Endothelial cell of umbilical vein (primary cell): Measurements from ENCODE around the gene RFC5. TPM values are rescaled to one million over a fixed set of nuclear protein-coding genes. Genes with fewer than 3 reads are reported as not detected.

Source experiments
- BruUV-seq: library from RNA; stranded (reverse); fragments of 400-500 nt; replicated peaks from 2 replicates; lab custom pipeline; 2021; lab: Mats Ljungman, UMichigan
- CTCF ChIA-PET: fragments of 300-600, 350-600 bp; sonication (Branson Sonifier 250); formaldehyde crosslinking; loops from one replicate; lab custom pipeline; 2021; ENCODE audit warnings: antibody characterized with exemption, inconsistent platforms; lab: Charles Lee
- POLR2A ChIA-PET: fragments of 300-600, 350-600 bp; sonication (Branson Sonifier 250); formaldehyde crosslinking; loops from one replicate; lab custom pipeline; 2021; ENCODE audit warnings: antibody characterized with exemption, inconsistent platforms; lab: Charles Lee
- DNase-seq: peaks from one replicate; pipeline ENCODE4 v3.0.0-alpha.2; 2011; ENCODE audit warnings: low read depth, low spot score
- FAIRE-seq: peaks from 2 replicates; lab custom pipeline; 2011; peaks lifted over from hg19 to GRCh38; lab: Jason Lieb, UNC
- H2AFZ ChIP-seq: 2 replicates; pipeline ENCODE4 v1.6.0; 2012; ENCODE audit warnings: low read depth, low read length, control low read depth, inconsistent platforms
- H3K27ac ChIP-seq: 2 replicates; pipeline ENCODE4 v1.5.1; 2011; ENCODE audit warnings: low read depth, mild to moderate bottlenecking, control low read depth, low read length, moderate library complexity; ENCODE audit not compliant: insufficient read depth
- H3K27me3 ChIP-seq, 2 experiments: 2 replicates each; pipeline versions ENCODE4 v1.6.0 to v1.6.1; 2011; ENCODE audit warnings: low read length in 2 of 2, mixed read lengths in 1 of 2; ENCODE audit not compliant: control insufficient read depth in 2 of 2, insufficient read depth in 2 of 2
- H3K36me3 ChIP-seq, 2 experiments: 2 replicates in 1 of 2; 3 replicates in 1 of 2; pipeline ENCODE4 v1.5.1; 2011; ENCODE audit warnings: low read length in 2 of 2, mild to moderate bottlenecking in 1 of 2, moderate library complexity in 1 of 2; ENCODE audit not compliant: control insufficient read depth in 2 of 2, insufficient read depth in 2 of 2; ENCODE audit errors: extremely low read depth in 1 of 2
- H3K4me1 ChIP-seq: 3 replicates; pipeline ENCODE4 v1.5.1; 2011; ENCODE audit warnings: mild to moderate bottlenecking, low read length; ENCODE audit not compliant: control insufficient read depth, insufficient read depth; ENCODE audit errors: extremely low read depth
- H3K4me2 ChIP-seq: 2 replicates; pipeline ENCODE4 v1.6.1; 2011; ENCODE audit warnings: low read length, control low read depth, mixed read lengths; ENCODE audit not compliant: insufficient read depth
- H3K4me3 ChIP-seq, 3 experiments: fragments of 200-600 bp in 1 of 3; sonication (generic), shearing (Covaris generic) in 1 of 3; replicated peaks in 1 of 3; 2 replicates each; pipeline ENCODE4 v1.5.1; 2011 to 2016; ENCODE audit warnings: control low read depth in 3 of 3, low read length in 3 of 3, mild to moderate bottlenecking in 2 of 3, inconsistent platforms in 1 of 3, low read depth in 1 of 3, moderate library complexity in 1 of 3; ENCODE audit not compliant: insufficient read depth in 1 of 3
- H3K79me2 ChIP-seq: 2 replicates; pipeline ENCODE4 v1.6.0; 2012; ENCODE audit warnings: low read length, inconsistent platforms; ENCODE audit not compliant: control insufficient read depth, insufficient read depth
- H3K9ac ChIP-seq: replicated peaks from 2 replicates; pipeline ENCODE3; 2011; ENCODE audit warnings: low read length, control low read depth; ENCODE audit not compliant: insufficient read depth; ENCODE audit errors: extremely low read depth
- H3K9me1 ChIP-seq: replicated peaks from 3 replicates; pipeline ENCODE4 v1.6.0; 2011; ENCODE audit warnings: mild to moderate bottlenecking, low read length; ENCODE audit not compliant: control insufficient read depth, insufficient read depth; ENCODE audit errors: extremely low read depth
- H3K9me3 ChIP-seq: replicated peaks from 2 replicates; pipeline ENCODE4 v1.5.1; 2012; ENCODE audit warnings: low read length, inconsistent platforms; ENCODE audit not compliant: control insufficient read depth, insufficient read depth
- H4K20me1 ChIP-seq: replicated peaks from 2 replicates; pipeline ENCODE3; 2011; ENCODE audit warnings: mild to moderate bottlenecking, low read length; ENCODE audit not compliant: control insufficient read depth, insufficient read depth; ENCODE audit errors: extremely low read depth
- EZH2 ChIP-seq: IDR thresholded peaks from 2 replicates; pipeline ENCODE4 v1.6.1; 2012; ENCODE audit warnings: borderline replicate concordance, low read depth, mild to moderate bottlenecking, moderate library complexity, low read length, inconsistent platforms; ENCODE audit not compliant: severe bottlenecking
- FOS ChIP-seq: IDR thresholded peaks from 2 replicates; pipeline ENCODE4 v1.6.1; 2011; ENCODE audit warnings: mild to moderate bottlenecking, low read length, moderate library complexity, borderline replicate concordance; ENCODE audit not compliant: insufficient read depth
- GATA2 ChIP-seq: IDR thresholded peaks from 2 replicates; pipeline ENCODE4 v1.7.0; 2011; ENCODE audit warnings: low read depth, mild to moderate bottlenecking, moderate library complexity, mixed read lengths, low read length; ENCODE audit not compliant: insufficient read length, insufficient read depth
- JUN ChIP-seq: IDR thresholded peaks from 2 replicates; pipeline ENCODE4 v1.6.1; 2011; ENCODE audit warnings: borderline replicate concordance, low read depth; ENCODE audit not compliant: insufficient read length, insufficient read depth
- MYC ChIP-seq: IDR thresholded peaks from one replicate; pipeline ENCODE4 v1.6.1; 2011; ENCODE audit warnings: mild to moderate bottlenecking, low read depth, low read length
- POLR2A ChIP-seq: IDR thresholded peaks from 2 replicates; pipeline ENCODE4 v1.6.1; 2012; ENCODE audit warnings: low read depth, mild to moderate bottlenecking, control low read depth, low read length
- POLR2AphosphoS5 ChIP-seq: IDR thresholded peaks from 2 replicates; pipeline ENCODE4 v1.6.1; 2012; ENCODE audit warnings: low read depth, mild to moderate bottlenecking, control low read depth, low read length, moderate library complexity; ENCODE audit not compliant: insufficient read depth
- dilution Hi-C: fragments of 300-500 bp; cut with MboI; formaldehyde crosslinking; loops from one replicate; pipeline ENCODE4 v1.15.0; 2019; ENCODE audit warnings: low sequenced_read_pairs; ENCODE audit not compliant: extremely low pct_ligation_motif_present
- intact Hi-C: fragments of 100-400 bp; cut with micrococcal nuclease; formaldehyde crosslinking; loops from one replicate; pipeline ENCODE4 v1.10.0; 2022
- polyA plus RNA-seq, 4 experiments: library from polyadenylated mRNA; depleted of rRNA in 3 of 4; stranded (reverse) in 3 of 4; unstranded in 1 of 4; fragments of >200 nt; gene quantifications; 2 replicates each; pipeline versions ENCODE4 v1.2.1 to v1.2.3, GENCODE V29; 2011 to 2012; ENCODE audit warnings: missing spikeins in 1 of 4
- total RNA-seq: library from RNA; stranded (reverse); gene quantifications from 2 replicates; pipeline ENCODE4 v1.2.3, GENCODE V29; 2021
- TF ChIP-seq, protein P1 (sequence below): IDR thresholded peaks from 2 replicates; pipeline ENCODE4 v1.6.1; 2011; ENCODE audit not compliant: insufficient read depth, insufficient read length
- TF ChIP-seq, protein P2 (sequence below), 2 donors: IDR thresholded peaks; 1 replicate in 1 of 2; 2 replicates in 1 of 2; pipeline ENCODE4 v1.5.1; 2011; ENCODE audit warnings: low read length in 2 of 2, mild to moderate bottlenecking in 2 of 2, moderate library complexity in 2 of 2, control low read depth in 1 of 2, inconsistent platforms in 1 of 2, low read depth in 1 of 2; ENCODE audit not compliant: insufficient read depth in 1 of 2; ENCODE audit errors: extremely low read depth in 1 of 2

Gene RFC5
- total and polyA plus RNA-seq, 2 donors (not counting 3 experiments of a cell fraction or from before 2014, with no cell fraction given): 18.1 to 23.3 TPM

DNA sequence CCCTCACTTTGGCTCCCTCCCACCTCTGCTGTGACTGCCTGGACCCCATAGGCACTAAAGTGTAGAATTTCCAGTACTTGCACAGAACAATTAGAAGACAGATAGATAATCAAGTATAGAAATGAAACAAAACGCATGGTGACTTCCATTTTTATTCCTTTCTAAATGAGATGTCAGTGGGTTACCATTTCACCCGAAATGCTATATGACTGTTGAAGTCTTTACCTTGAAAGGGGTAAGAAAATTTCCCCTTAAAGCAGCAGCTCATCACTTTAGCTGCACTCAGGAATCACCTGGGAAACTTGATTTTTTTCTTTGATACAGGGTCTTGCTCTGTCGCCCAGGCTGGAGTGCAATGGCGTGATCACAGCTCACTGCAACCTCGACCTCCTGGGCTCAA is 35.2 kb upstream of the RFC5 start:
- Histone ChIP-seq H3K79me2 (no peaks in the 10 kb centered on the region), H2AFZ (no peak overlapping the region), H4K20me1 (no peaks in the 10 kb centered on the region), H3K4me2 (no peak overlapping the region), H3K9ac (no peak overlapping the region), H3K4me1 (no peaks in the 10 kb centered on the region), H3K36me3 (no peaks in the 10 kb centered on the region), H3K9me1 (no peaks in the 10 kb centered on the region), H3K27me3 (no peaks in the 10 kb centered on the region), H3K4me3 (no peak overlapping the region), H3K27ac (no peak overlapping the region), H3K9me3 (no peaks in the 10 kb centered on the region)
- no peak for DNase-seq
- ChIA-PET CTCF (interaction anchor here (1.2 kb wide), 1 partner anchor 57 kb away, joined by 3 read pairs; no protein-coding TSS in a partner anchor), POLR2A (no interaction called here)
- BruUV-seq: no TSS peak
- dilution Hi-C loops (no loop called here), intact Hi-C loops (no loop called here)
- no peak for FAIRE-seq
- TF ChIP-seq, protein P1, sequence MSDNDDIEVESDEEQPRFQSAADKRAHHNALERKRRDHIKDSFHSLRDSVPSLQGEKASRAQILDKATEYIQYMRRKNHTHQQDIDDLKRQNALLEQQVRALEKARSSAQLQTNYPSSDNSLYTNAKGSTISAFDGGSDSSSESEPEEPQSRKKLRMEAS: no peak
- no peak for TF ChIP-seq POLR2AphosphoS5
- no peak for TF ChIP-seq GATA2
- no peak for TF ChIP-seq MYC
- TF ChIP-seq, protein P2, sequence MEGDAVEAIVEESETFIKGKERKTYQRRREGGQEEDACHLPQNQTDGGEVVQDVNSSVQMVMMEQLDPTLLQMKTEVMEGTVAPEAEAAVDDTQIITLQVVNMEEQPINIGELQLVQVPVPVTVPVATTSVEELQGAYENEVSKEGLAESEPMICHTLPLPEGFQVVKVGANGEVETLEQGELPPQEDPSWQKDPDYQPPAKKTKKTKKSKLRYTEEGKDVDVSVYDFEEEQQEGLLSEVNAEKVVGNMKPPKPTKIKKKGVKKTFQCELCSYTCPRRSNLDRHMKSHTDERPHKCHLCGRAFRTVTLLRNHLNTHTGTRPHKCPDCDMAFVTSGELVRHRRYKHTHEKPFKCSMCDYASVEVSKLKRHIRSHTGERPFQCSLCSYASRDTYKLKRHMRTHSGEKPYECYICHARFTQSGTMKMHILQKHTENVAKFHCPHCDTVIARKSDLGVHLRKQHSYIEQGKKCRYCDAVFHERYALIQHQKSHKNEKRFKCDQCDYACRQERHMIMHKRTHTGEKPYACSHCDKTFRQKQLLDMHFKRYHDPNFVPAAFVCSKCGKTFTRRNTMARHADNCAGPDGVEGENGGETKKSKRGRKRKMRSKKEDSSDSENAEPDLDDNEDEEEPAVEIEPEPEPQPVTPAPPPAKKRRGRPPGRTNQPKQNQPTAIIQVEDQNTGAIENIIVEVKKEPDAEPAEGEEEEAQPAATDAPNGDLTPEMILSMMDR (IDR thresholded peaks at IDR 0.05; ENCODE audit: extremely low read depth in 1 of 2, insufficient read depth in 1 of 2, low read depth in 1 of 2, low read length in 2 of 2): no peak
- no peak for TF ChIP-seq EZH2
- no peak for TF ChIP-seq FOS
- TF ChIP-seq POLR2A: no peak
- TF ChIP-seq JUN: no peak
